ENCODE data around the gene GCFC2. TPM values are rescaled to one million over a fixed set of nuclear protein-coding genes. Genes with fewer than 3 reads are reported as not detected.
A peak's percentile ranks its signal among the peaks of the same experiment; 100 is the strongest.

Gene GCFC2
- total RNA-seq: 10 to 100 TPM; 39.2 to 48.1 (median 43.7) TPM

- Histone ChIP-seq H3K36me3 (peaks cover 0 to 8% of the 10 kb centered on the region in 2 donors), H3K4me1 (peaks cover 19 to 26% of the 10 kb centered on the region in 2 donors), H3K27ac (peak within 1 kb of the TSS; percentile 88 to 96 (median 94)), H3K27me3 (no peaks in the 10 kb centered on the region), H3K9me3 (no peaks in the 10 kb centered on the region), H3K4me3 (peak within 1 kb of the TSS; percentile 65 to 79 (median 74))
- in situ Hi-C loops (cut with MboI; ENCODE audit: low sequenced_read_pairs in 4 of 4): no loop called here
- ATAC-seq (peak; percentile 95 to 96), DNase-seq (peak; percentile 77 to 89)
- intact Hi-C loops (cut with DNase I; ENCODE audit: low total_unique reads): loop anchor here (1.0 to 10.0 kb wide), 4 partner anchors 34 to 756 kb away; partner anchors contain the start of genes MRPL19 and POLE4
- peak in 4 of 5 experiments; percentile 30 to 50 (median 42) for TF ChIP-seq CTCF (IDR thresholded peaks at IDR 0.05 in 4 of 5, conservative IDR thresholded peaks at IDR 0.05 in 1 of 5)
- peak; percentile 63 to 72 for TF ChIP-seq POLR2A (IDR thresholded peaks at IDR 0.05)
Observed at GRCh38 chr2:75710577-75711253, at the start of gene GCFC2. TSS of gene GCFC2 (minus strand) at chr2:75710915. CDS start at chr2:75710855, 60 bp downstream.

GRCh38 chr2:75752828-75753227, 42.1 kb upstream of the GCFC2 start:
- Histone ChIP-seq H3K27me3 (no peaks in the 10 kb centered on the region), H3K4me3 (no peak overlapping the region), H3K27ac (no peak overlapping the region), H3K4me1 (no peaks in the 10 kb centered on the region), H3K36me3 (no peaks in the 10 kb centered on the region), H3K9me3 (no peaks in the 10 kb centered on the region)
- TF ChIP-seq POLR2A (IDR thresholded peaks at IDR 0.05) (no peak), CTCF (IDR thresholded peaks at IDR 0.05 in 4 of 5, conservative IDR thresholded peaks at IDR 0.05 in 1 of 5) (no peak)
- ATAC-seq: no peak
- DNase-seq: no peak
- intact Hi-C loops (cut with DNase I; ENCODE audit: low total_unique reads): no loop called here
- in situ Hi-C loops (cut with MboI; ENCODE audit: low sequenced_read_pairs in 4 of 4): no loop called here

- H3K4me3 ChIP-seq: no peak overlapping the region
- H3K36me3 ChIP-seq: no peaks in the 10 kb centered on the region
- H3K4me1 ChIP-seq: no peaks in the 10 kb centered on the region
- no peaks in the 10 kb centered on the region for H3K9me3 ChIP-seq
- intact Hi-C loops (cut with DNase I; ENCODE audit: low total_unique reads): no loop called here
- DNase-seq: no peak
- TF ChIP-seq CTCF (IDR thresholded peaks at IDR 0.05 in 4 of 5, conservative IDR thresholded peaks at IDR 0.05 in 1 of 5) (no peak), POLR2A (IDR thresholded peaks at IDR 0.05) (no peak)
- no peak overlapping the region for H3K27ac ChIP-seq
- H3K27me3 ChIP-seq: no peaks in the 10 kb centered on the region
- ATAC-seq: no peak
- in situ Hi-C loops (cut with MboI; ENCODE audit: low sequenced_read_pairs in 4 of 4): no loop called here
Observed at GRCh38 chr2:75751824-75752468, 41.2 kb upstream of the GCFC2 start.

- Histone ChIP-seq H3K4me1 (no peaks in the 10 kb centered on the region), H3K36me3 (no peaks in the 10 kb centered on the region), H3K4me3 (no peak overlapping the region), H3K27me3 (no peaks in the 10 kb centered on the region), H3K9me3 (no peaks in the 10 kb centered on the region), H3K27ac (no peak overlapping the region)
- no peak for TF ChIP-seq POLR2A (IDR thresholded peaks at IDR 0.05)
- TF ChIP-seq CTCF (IDR thresholded peaks at IDR 0.05 in 4 of 5, conservative IDR thresholded peaks at IDR 0.05 in 1 of 5): no peak
- in situ Hi-C loops (cut with MboI; ENCODE audit: low sequenced_read_pairs in 4 of 4) (no loop called here), intact Hi-C loops (cut with DNase I; ENCODE audit: low total_unique reads) (no loop called here)
- DNase-seq (no peak), ATAC-seq (no peak)
Observed at GRCh38 chr2:75751360-75751759, 40.6 kb upstream of the GCFC2 start.

Measured in gastrocnemius medialis (tissue), 4 donors.